IMR-90 (cell line): ENCODE data around the gene ACSL3. TPM values are rescaled to one million over a fixed set of nuclear protein-coding genes. Genes with fewer than 3 reads are reported as not detected.

Experiments used
- ATAC-seq: fragments of 200-7000 bp; cut with Tn5 transposase; 2 replicates; pipeline ENCODE4 v1.9.1; 2020; ENCODE audit warnings: low read depth, mild to moderate bottlenecking, moderate library complexity
- BruUV-seq: library from RNA; stranded (reverse); fragments of 400-500 nt; replicated peaks from 2 replicates; lab custom pipeline; 2021; lab: Mats Ljungman, UMichigan
- CTCF ChIA-PET: fragments of 300-600 bp; formaldehyde crosslinking; extraction: SDS; loops from one replicate; lab custom pipeline; 2021; ENCODE audit warnings: antibody characterized with exemption; lab: Yijun Ruan, JAX
- POLR2A ChIA-PET: fragments of 300-600 bp; sonication (Branson Sonifier 250); formaldehyde crosslinking; loops from one replicate; lab custom pipeline; 2022; ENCODE audit warnings: antibody characterized with exemption; ENCODE audit not compliant: unreplicated experiment; lab: Charles Lee
- DNase-seq: peaks from one replicate; pipeline ENCODE4 v3.0.0; 2013
- H2AFZ ChIP-seq: replicated peaks from 2 replicates; pipeline ENCODE3; 2013; ENCODE audit warnings: low read length, mild to moderate bottlenecking; ENCODE audit not compliant: poor library complexity
- H2AK5ac ChIP-seq: 2 replicates; pipeline ENCODE4 v1.6.1; 2013; ENCODE audit warnings: low read depth, low read length, inconsistent platforms
- H2AK9ac ChIP-seq: replicated peaks from 2 replicates; pipeline ENCODE3; 2013; ENCODE audit warnings: mild to moderate bottlenecking, low read depth, low read length, moderate library complexity; ENCODE audit not compliant: poor library complexity
- H2BK120ac ChIP-seq: 2 replicates; pipeline ENCODE4 v1.6.1; 2013; ENCODE audit warnings: low read depth, low read length, inconsistent platforms
- H2BK15ac ChIP-seq: 3 replicates; pipeline ENCODE4 v1.6.1; 2013; ENCODE audit warnings: low read depth, low read length, inconsistent platforms
- H2BK20ac ChIP-seq: 2 replicates; pipeline ENCODE4 v1.6.1; 2013; ENCODE audit warnings: low read depth, mild to moderate bottlenecking, inconsistent platforms, low read length, moderate library complexity
- H2BK5ac ChIP-seq: 2 replicates; pipeline ENCODE4 v1.6.1; 2013; ENCODE audit warnings: mild to moderate bottlenecking, low read depth, low read length, inconsistent platforms; ENCODE audit not compliant: poor library complexity, severe bottlenecking
- H3K14ac ChIP-seq: replicated peaks from 2 replicates; pipeline ENCODE4 v1.6.1; 2013; ENCODE audit warnings: low read depth, low read length, inconsistent platforms
- H3K18ac ChIP-seq: 2 replicates; pipeline ENCODE4 v1.6.1; 2013; ENCODE audit warnings: low read depth, low read length, control low read depth
- H3K23ac ChIP-seq: 2 replicates; pipeline ENCODE4 v1.6.1; 2013; ENCODE audit warnings: low read depth, low read length, inconsistent platforms
- H3K27ac ChIP-seq: 2 replicates; pipeline ENCODE4 v1.5.1; 2013; ENCODE audit warnings: mild to moderate bottlenecking, control low read depth, low read length; ENCODE audit not compliant: insufficient read depth
- H3K27me3 ChIP-seq: 2 replicates; pipeline ENCODE4 v1.6.1; 2013; ENCODE audit warnings: low read length; ENCODE audit not compliant: control insufficient read depth, insufficient read depth
- H3K36me3 ChIP-seq: 2 replicates; pipeline ENCODE4 v1.6.1; 2013; ENCODE audit warnings: low read length, mixed read lengths; ENCODE audit not compliant: control insufficient read depth, insufficient read depth
- H3K4ac ChIP-seq: 2 replicates; pipeline ENCODE4 v1.6.1; 2013; ENCODE audit warnings: low read depth, low read length, inconsistent platforms
- H3K4me1 ChIP-seq: 2 replicates; pipeline ENCODE4 v1.6.1; 2013; ENCODE audit warnings: low read length, mixed read lengths; ENCODE audit not compliant: control insufficient read depth, insufficient read depth
- H3K4me2 ChIP-seq: 2 replicates; pipeline ENCODE4 v1.6.1; 2013; ENCODE audit warnings: low read depth, mild to moderate bottlenecking, control low read depth, low read length, moderate library complexity
- H3K4me3 ChIP-seq: 2 replicates; pipeline ENCODE4 v1.5.1; 2013; ENCODE audit warnings: low read depth, mild to moderate bottlenecking, control low read depth, low read length, moderate library complexity; ENCODE audit not compliant: insufficient read depth
- H3K56ac ChIP-seq: 2 replicates; pipeline ENCODE4 v1.6.1; 2013; ENCODE audit warnings: low read length, inconsistent platforms; ENCODE audit not compliant: insufficient read depth; ENCODE audit errors: extremely low read depth
- H3K79me1 ChIP-seq, 2 experiments: 2 replicates each; pipeline ENCODE4 v1.6.1; 2013; ENCODE audit warnings: low read length in 2 of 2, inconsistent platforms in 1 of 2, low read depth in 1 of 2
- H3K9ac ChIP-seq: 2 replicates; pipeline ENCODE4 v1.6.1; 2013; ENCODE audit warnings: low read depth, low read length, control low read depth
- H3K9me1 ChIP-seq: 2 replicates; pipeline ENCODE4 v1.6.1; 2013; ENCODE audit warnings: low read length, inconsistent platforms; ENCODE audit not compliant: insufficient read depth
- H3K9me3 ChIP-seq: 2 replicates; pipeline ENCODE4 v1.6.1; 2013; ENCODE audit warnings: low read length; ENCODE audit not compliant: control insufficient read depth, insufficient read depth
- H4K20me1 ChIP-seq: 2 replicates; pipeline ENCODE4 v1.6.1; 2013; ENCODE audit warnings: low read length, inconsistent platforms; ENCODE audit not compliant: insufficient read depth
- H4K5ac ChIP-seq: 2 replicates; pipeline ENCODE4 v1.6.1; 2013; ENCODE audit warnings: mild to moderate bottlenecking, low read depth, low read length, control low read depth
- H4K8ac ChIP-seq, 2 experiments: 2 replicates each; pipeline ENCODE4 v1.6.1; 2013; ENCODE audit warnings: low read depth in 2 of 2, low read length in 2 of 2, control low read depth in 1 of 2, inconsistent platforms in 1 of 2
- H4K91ac ChIP-seq: 2 replicates; pipeline ENCODE4 v1.6.1; 2013; ENCODE audit warnings: low read depth, low read length, inconsistent platforms; ENCODE audit not compliant: insufficient read depth
- CEBPB ChIP-seq: IDR thresholded peaks from 2 replicates; pipeline ENCODE4 v1.6.1; 2012; ENCODE audit warnings: low read depth, low read length, improper control_type of control experiment
- CTCF ChIP-seq: conservative IDR thresholded peaks from 2 replicates; pipeline ENCODE4 v1.5.1; 2012; ENCODE audit warnings: mild to moderate bottlenecking, low read depth, low read length, improper control_type of control experiment
- WGBS, 2 experiments: methylation state at CpG; one replicate each; pipeline versions ENCODE4 v1.1.5 to v1.1.7; 2013; ENCODE audit warnings: missing lambda C conversion rate in 2 of 2; ENCODE audit not compliant: insufficient read length in 1 of 2; ENCODE audit errors: extremely low coverage in 2 of 2; 5-methylcytosine and 5-hydroxymethylcytosine counted together
- dilution Hi-C: fragments of 300-500 bp; cut with HindIII; formaldehyde crosslinking; loops from one replicate; pipeline ENCODE4 v1.14.3; 2018; ENCODE audit warnings: low sequenced_read_pairs; ENCODE audit not compliant: unreplicated experiment
- in situ Hi-C: fragments of 300-500 bp; cut with MboI; formaldehyde crosslinking; loops from 3 replicates; pipeline ENCODE4 v1.14.3; 2019; ENCODE audit warnings: low sequenced_read_pairs, inconsistent platforms, mixed read lengths
- intact Hi-C: fragments of 100-400 bp; cut with micrococcal nuclease; formaldehyde crosslinking; loops from 2 replicates; pipeline ENCODE4 v1.10.0; 2022
- polyA plus RNA-seq, 3 experiments: library from polyadenylated mRNA; depleted of rRNA; stranded (reverse); fragments of >200 nt; gene quantifications; 2 replicates each; pipeline ENCODE4 v1.2.3, GENCODE V29; 2012; ENCODE audit warnings: low replicate concordance in 1 of 3
- total RNA-seq: library from RNA; depleted of rRNA; stranded (reverse); fragments of >200 nt; gene quantifications from 2 replicates; pipeline ENCODE4 v1.2.3, GENCODE V29; 2012

The ACSL3 gene
- total and polyA plus RNA-seq, 2 of the 4 experiments (the other 2 are of a cell fraction) = 31.0 to 84.2 TPM

GRCh38 chr2:222851956-222852617 is 8.7 kb upstream of the ACSL3 start:
- H4K91ac ChIP-seq = no peak overlapping the region
- no peak overlapping the region for H3K56ac ChIP-seq
- WGBS, 2 experiments = 100% methylated on average over 1 of the region's 3 CpGs; no CpG with 5 or more reads in 1 of the 2 experiments
- in situ Hi-C loops = no loop called here
- no peaks in the 10 kb centered on the region for H3K9me1 ChIP-seq
- H3K4me2 ChIP-seq = no peak overlapping the region
- no peak for DNase-seq
- TF ChIP-seq CTCF (no peak), CEBPB (peak; percentile 87)
- intact Hi-C loops = no loop called here
- CTCF ChIA-PET = no interaction called here
- no peak overlapping the region for H3K27ac ChIP-seq
- dilution Hi-C loops = no loop called here
- no peaks in the 10 kb centered on the region for H3K27me3 ChIP-seq
- H2BK15ac ChIP-seq = no peak overlapping the region
- no peaks in the 10 kb centered on the region for H3K9me3 ChIP-seq
- H4K8ac ChIP-seq = no peak overlapping the region
- POLR2A ChIA-PET = no interaction called here
- no peak for ATAC-seq
- no peaks in the 10 kb centered on the region for H3K79me1 ChIP-seq
- no peak overlapping the region for H3K9ac ChIP-seq
- no peak overlapping the region for H3K18ac ChIP-seq
- H3K4me3 ChIP-seq = no peak overlapping the region
- H2BK5ac ChIP-seq = no peak overlapping the region
- no peaks in the 10 kb centered on the region for H3K4me1 ChIP-seq
- H2BK120ac ChIP-seq = no peak overlapping the region
- no peak overlapping the region for H2BK20ac ChIP-seq
- no peaks in the 10 kb centered on the region for H3K36me3 ChIP-seq
- H4K5ac ChIP-seq = no peak overlapping the region
- H2AFZ ChIP-seq = no peak overlapping the region
- H4K20me1 ChIP-seq = no peaks in the 10 kb centered on the region
- H3K14ac ChIP-seq = no peak overlapping the region
- no peak overlapping the region for H2AK9ac ChIP-seq
- H2AK5ac ChIP-seq = no peak overlapping the region
- no TSS peak for BruUV-seq
- H3K4ac ChIP-seq = no peak overlapping the region
- no peak overlapping the region for H3K23ac ChIP-seq
